Fibroblast of the aortic adventitia (primary cell): ENCODE data around the gene SNED1. TPM values are rescaled to one million over a fixed set of nuclear protein-coding genes. Genes with fewer than 3 reads are reported as not detected.

Experiments used
- DNase-seq: peaks from one replicate; pipeline ENCODE4 v3.0.0-alpha.2; 2010; ENCODE audit warnings: low read depth
- H3K4me3 ChIP-seq: 2 replicates; pipeline ENCODE4 v1.5.1; 2011; ENCODE audit warnings: low read depth, mild to moderate bottlenecking, control low read depth, low read length, moderate library complexity
- CTCF ChIP-seq: IDR thresholded peaks from 2 replicates; pipeline ENCODE4 v1.5.1; 2011; ENCODE audit warnings: mild to moderate bottlenecking, low read length, control low read depth, inconsistent platforms; ENCODE audit not compliant: insufficient read depth
- total RNA-seq: library from RNA; depleted of rRNA; stranded (reverse); fragments of >200 nt; gene quantifications from 2 replicates; pipeline ENCODE4 v1.2.3, GENCODE V29; 2012; ENCODE audit warnings: low replicate concordance

SNED1 gene
- total RNA-seq, 1 donor, result 77.5 TPM

GRCh38 chr2:241050624-241051577, 52.5 kb downstream of the SNED1 start:
- TF ChIP-seq CTCF, result no peak
- DNase-seq, result no peak
- no peak overlapping the region for H3K4me3 ChIP-seq

- no peak for TF ChIP-seq CTCF
- no peak for DNase-seq
- H3K4me3 ChIP-seq, result no peak overlapping the region
These were observed 53.4 kb downstream of the SNED1 start for GRCh38 chr2:241051578-241052487.

GRCh38 chr2:241052677-241053360, 54.4 kb downstream of the SNED1 start:
- no peak for DNase-seq
- no peak overlapping the region for H3K4me3 ChIP-seq
- no peak for TF ChIP-seq CTCF

- TF ChIP-seq CTCF, result no peak
- DNase-seq, result no peak
- H3K4me3 ChIP-seq, result no peak overlapping the region
These were observed 55.3 kb downstream of the SNED1 start for GRCh38 chr2:241053576-241054251.

GRCh38 chr2:241061275-241061674, 62.9 kb downstream of the SNED1 start:
- DNase-seq, result peak; percentile 56
- no peak for TF ChIP-seq CTCF
- no peak overlapping the region for H3K4me3 ChIP-seq

GRCh38 chr2:241062389-241063092, 64.1 kb downstream of the SNED1 start:
- no peak for DNase-seq
- no peak overlapping the region for H3K4me3 ChIP-seq
- TF ChIP-seq CTCF, result no peak
